H1 (cell line): Measurements from ENCODE around the gene ILKAP. TPM values are rescaled to one million over a fixed set of nuclear protein-coding genes. Genes with fewer than 3 reads are reported as not detected.

Experiments
- CTCF ChIA-PET: fragments of 300-600 bp; sonication (Branson Sonifier 250); formaldehyde crosslinking; loops from one replicate; lab custom pipeline; 2021; ENCODE audit not compliant: partially characterized antibody; lab: Charles Lee
- POLR2A ChIA-PET: fragments of 300-600 bp; sonication (Branson Sonifier 250); formaldehyde crosslinking; loops from one replicate; lab custom pipeline; 2021; ENCODE audit warnings: inconsistent platforms; ENCODE audit not compliant: partially characterized antibody; lab: Charles Lee
- DNase-seq, 2 experiments: peaks; one replicate each; pipeline versions ENCODE4 v3.0.0 to v3.0.0-alpha.2; 2010 to 2022; ENCODE audit warnings: low spot score in 2 of 2, low read depth in 1 of 2, mixed read lengths in 1 of 2
- FAIRE-seq: peaks from 2 replicates; lab custom pipeline; 2011; peaks lifted over from hg19 to GRCh38; lab: Jason Lieb, UNC
- H2AFZ ChIP-seq: 2 replicates; pipeline ENCODE4 v1.8.1; 2012; ENCODE audit warnings: low read length, inconsistent platforms
- H2AK5ac ChIP-seq: 2 replicates; pipeline ENCODE4 v1.6.1; 2013; ENCODE audit warnings: low read depth, low read length
- H2BK120ac ChIP-seq: replicated peaks from 2 replicates; pipeline ENCODE3; 2013; ENCODE audit warnings: low read depth, low read length, inconsistent platforms
- H2BK12ac ChIP-seq: 2 replicates; pipeline ENCODE4 v1.6.1; 2013; ENCODE audit warnings: low read depth, low read length
- H2BK15ac ChIP-seq: 2 replicates; pipeline ENCODE4 v1.6.1; 2013; ENCODE audit warnings: low read length
- H2BK20ac ChIP-seq: 2 replicates; pipeline ENCODE4 v1.6.1; 2013; ENCODE audit warnings: low read length
- H2BK5ac ChIP-seq: 2 replicates; pipeline ENCODE4 v1.6.1; 2013; ENCODE audit warnings: low read depth, low read length
- H3K14ac ChIP-seq: 2 replicates; pipeline ENCODE4 v1.6.1; 2013; ENCODE audit warnings: inconsistent platforms; ENCODE audit not compliant: insufficient read length
- H3K18ac ChIP-seq: 2 replicates; pipeline ENCODE4 v1.6.1; 2013; ENCODE audit warnings: low read length; ENCODE audit errors: extremely low read depth
- H3K23ac ChIP-seq: 2 replicates; pipeline ENCODE4 v1.6.1; 2013; ENCODE audit warnings: inconsistent platforms; ENCODE audit not compliant: insufficient read length
- H3K23me2 ChIP-seq: 2 replicates; pipeline ENCODE4 v1.6.1; 2013; ENCODE audit warnings: low read depth, low read length
- H3K27ac ChIP-seq: 2 replicates; pipeline ENCODE4 v1.6.1; 2011; ENCODE audit warnings: low read depth, low read length, inconsistent platforms
- H3K27me3 ChIP-seq, 4 experiments: replicated peaks in 1 of 4; 1 replicate in 1 of 4; 2 replicates in 3 of 4; pipeline versions ENCODE4 v1.6.1 to v1.8.1; 2011 to 2013; ENCODE audit warnings: low read length in 3 of 4, mild to moderate bottlenecking in 3 of 4, inconsistent platforms in 2 of 4, mixed read lengths in 2 of 4, moderate library complexity in 1 of 4; ENCODE audit not compliant: control insufficient read depth in 3 of 4, insufficient read depth in 3 of 4; ENCODE audit errors: extremely low read depth in 1 of 4
- H3K36me3 ChIP-seq, 4 experiments: 2 replicates each; pipeline versions ENCODE4 v1.6.1 to v1.8.1; 2011 to 2013; ENCODE audit warnings: mild to moderate bottlenecking in 4 of 4, low read length in 3 of 4, moderate library complexity in 2 of 4, control low read depth in 1 of 4, inconsistent platforms in 1 of 4; ENCODE audit not compliant: insufficient read depth in 4 of 4, control insufficient read depth in 2 of 4
- H3K4ac ChIP-seq: replicated peaks from 2 replicates; pipeline ENCODE3; 2013; ENCODE audit warnings: low read length, low read depth, mixed read lengths, inconsistent platforms; ENCODE audit not compliant: insufficient read length
- H3K4me1 ChIP-seq, 4 experiments: replicated peaks in 1 of 4; 1 replicate in 1 of 4; 2 replicates in 3 of 4; pipeline versions ENCODE4 v1.6.1 to v1.8.1; 2011 to 2013; ENCODE audit warnings: low read length in 3 of 4, inconsistent platforms in 2 of 4, mixed read lengths in 1 of 4; ENCODE audit not compliant: insufficient read depth in 4 of 4, control insufficient read depth in 3 of 4
- H3K4me2 ChIP-seq, 2 experiments: 2 replicates each; pipeline versions ENCODE4 v1.6.1 to v1.8.1; 2011 to 2013; ENCODE audit warnings: low read depth in 2 of 2, low read length in 2 of 2, control low read depth in 1 of 2, inconsistent platforms in 1 of 2, mild to moderate bottlenecking in 1 of 2; ENCODE audit not compliant: insufficient read depth in 1 of 2
- H3K4me3 ChIP-seq, 4 experiments: fragments of 200-600, 300-600 bp in 1 of 4; sonication (generic), shearing (Covaris generic), sonication (Bioruptor Twin) in 1 of 4; 2 replicates each; pipeline versions ENCODE4 v1.5.1 to v1.8.1; 2011 to 2016; ENCODE audit warnings: low read length in 4 of 4, low read depth in 3 of 4, control low read depth in 2 of 4, inconsistent platforms in 2 of 4, mild to moderate bottlenecking in 2 of 4, mixed read lengths in 1 of 4, moderate library complexity in 1 of 4; ENCODE audit not compliant: insufficient read depth in 2 of 4; ENCODE audit errors: extremely low read depth in 1 of 4
- H3K56ac ChIP-seq: replicated peaks from 2 replicates; pipeline ENCODE3; 2013; ENCODE audit warnings: low read depth, mild to moderate bottlenecking, mixed read lengths, low read length, inconsistent platforms; ENCODE audit not compliant: insufficient read length
- H3K79me1 ChIP-seq: 2 replicates; pipeline ENCODE4 v1.6.1; 2013; ENCODE audit warnings: low read depth, low read length, control low read depth
- H3K79me2 ChIP-seq, 2 experiments: 2 replicates each; pipeline versions ENCODE4 v1.6.1 to v1.8.1; 2012 to 2013; ENCODE audit warnings: low read length in 2 of 2, mild to moderate bottlenecking in 2 of 2, inconsistent platforms in 1 of 2; ENCODE audit not compliant: insufficient read depth in 2 of 2, control insufficient read depth in 1 of 2
- H3K9ac ChIP-seq, 4 experiments: replicated peaks in 1 of 4; 1 replicate in 1 of 4; 2 replicates in 3 of 4; pipeline versions ENCODE4 v1.6.1 to v1.8.1; 2011 to 2013; ENCODE audit warnings: low read depth in 3 of 4, low read length in 3 of 4, control low read depth in 2 of 4, mild to moderate bottlenecking in 2 of 4, moderate library complexity in 2 of 4, inconsistent platforms in 1 of 4; ENCODE audit errors: extremely low read depth in 1 of 4
- H3K9me3 ChIP-seq, 2 experiments: 2 replicates each; pipeline versions ENCODE4 v1.6.1 to v1.8.1; 2012 to 2013; ENCODE audit warnings: mild to moderate bottlenecking in 2 of 2, moderate library complexity in 2 of 2, control low read depth in 1 of 2, inconsistent platforms in 1 of 2, low read depth in 1 of 2, low read length in 1 of 2, mixed read lengths in 1 of 2; ENCODE audit not compliant: insufficient read depth in 2 of 2
- H4K20me1 ChIP-seq, 2 experiments: replicated peaks in 1 of 2; 2 replicates each; pipeline versions ENCODE3 to v1.8.1; 2011 to 2013; ENCODE audit warnings: inconsistent platforms in 2 of 2, low read length in 2 of 2, mild to moderate bottlenecking in 1 of 2; ENCODE audit not compliant: insufficient read depth in 2 of 2, control insufficient read depth in 1 of 2
- H4K5ac ChIP-seq: 2 replicates; pipeline ENCODE4 v1.6.1; 2013; ENCODE audit warnings: low read length, low read depth, mixed read lengths, inconsistent platforms; ENCODE audit not compliant: insufficient read length
- H4K8ac ChIP-seq: 2 replicates; pipeline ENCODE4 v1.8.0; 2013; ENCODE audit warnings: mild to moderate bottlenecking, moderate library complexity, low read length, inconsistent platforms; ENCODE audit not compliant: insufficient read depth; ENCODE audit errors: extremely low read depth
- H4K91ac ChIP-seq: replicated peaks from 2 replicates; pipeline ENCODE3; 2013; ENCODE audit warnings: low read length, mixed read lengths, inconsistent platforms; ENCODE audit not compliant: insufficient read length
- KDM5A ChIP-seq: fragments of 200-600 bp; IDR thresholded peaks from 2 replicates; pipeline ENCODE4 v1.7.1; 2012; ENCODE audit warnings: mild to moderate bottlenecking, low read length, inconsistent platforms, mixed read lengths
- SUZ12 ChIP-seq: fragments of 200-600 bp; sonication (generic); IDR thresholded peaks from 2 replicates; pipeline ENCODE4 v1.6.1; 2012; ENCODE audit warnings: mild to moderate bottlenecking, inconsistent platforms, low read length, moderate library complexity, mixed read lengths
- TCF12 ChIP-seq: IDR thresholded peaks from 2 replicates; pipeline ENCODE4 v1.6.1; 2011; ENCODE audit warnings: low read depth, mild to moderate bottlenecking, low read length
- WGBS, 2 experiments: shearing (Covaris generic) in 1 of 2; methylation state at CpG; one replicate each; pipeline versions ENCODE4 v1.1.6 to v1.1.7; 2013 to 2015; ENCODE audit warnings: low lambda C conversion rate in 2 of 2, mixed read lengths in 2 of 2, inconsistent platforms in 1 of 2, low coverage in 1 of 2, missing lambda C conversion rate in 1 of 2; ENCODE audit not compliant: insufficient replicate concordance in 2 of 2, insufficient coverage in 1 of 2, insufficient read length in 1 of 2; ENCODE audit errors: extremely low coverage in 1 of 2, missing lambda C conversion rate in 1 of 2; 5-methylcytosine and 5-hydroxymethylcytosine counted together
- polyA plus RNA-seq, 7 experiments: library from polyadenylated mRNA; depleted of rRNA in 3 of 7; stranded (reverse) in 5 of 7; unstranded in 2 of 7; fragments of >200 nt in 5 of 7; fragments of 200-250 nt in 2 of 7; gene quantifications; 1 replicate in 5 of 7; 2 replicates in 1 of 7; 4 replicates in 1 of 7; pipeline versions ENCODE4 v1.2.1 to v1.2.3, GENCODE V29; 2011 to 2013; ENCODE audit warnings: missing spikeins in 2 of 7, mixed read lengths in 2 of 7
- total RNA-seq: library from RNA; stranded (reverse); fragmentation: NEBNext Ultra II Directional; extraction: Animal tissue kit (Norgen Biotek cat#: 25700); gene quantifications from 2 replicates; pipeline ENCODE4 v1.2.1, GENCODE V29; 2021

Gene ILKAP
- total and polyA plus RNA-seq, 2 of the 8 experiments (the other 6 are each of a cell fraction or from before 2014, with no cell fraction given) = 23.5 to 33.8 TPM

- H4K91ac ChIP-seq = no peak overlapping the region
- TF ChIP-seq TCF12 (no peak), SUZ12 (no peak), KDM5A (no peak)
- H2BK20ac ChIP-seq = no peak overlapping the region
- H3K56ac ChIP-seq = no peak overlapping the region
- WGBS, 2 experiments = 91% methylated on average over 28 of the region's 29 CpGs; no CpG with 5 or more reads in 1 of the 2 experiments
- no peaks in the 10 kb centered on the region; a peak in 1 of 8 replicates for H3K36me3 ChIP-seq
- no peak overlapping the region; the same call in 1 of the 2 replicates for H2BK5ac ChIP-seq
- no peaks in the 10 kb centered on the region for H3K79me2 ChIP-seq
- H3K9me3 ChIP-seq = 0 out of 4 replicates have a peak, but pooled peaks cover 0 to 4% of the 10 kb centered on the region in 2 experiments
- H4K8ac ChIP-seq = no peak overlapping the region; the same call in 1 of the 2 replicates
- no peak overlapping the region for H4K5ac ChIP-seq
- no peak overlapping the region for H3K9ac ChIP-seq
- no peak overlapping the region for H2AK5ac ChIP-seq
- H2BK120ac ChIP-seq = no peak overlapping the region
- no peak overlapping the region for H3K23ac ChIP-seq
- H2BK12ac ChIP-seq = no peak overlapping the region
- peak overlapping the region; percentile 72; the same call in 1 of the 2 replicates for H2BK15ac ChIP-seq
- no peaks in the 10 kb centered on the region; a peak in 1 of 7 replicates for H3K27me3 ChIP-seq
- ChIA-PET CTCF (interaction anchor here (1.3 kb wide), 1 partner anchor 199 kb away, joined by 4 read pairs; no protein-coding TSS in a partner anchor), POLR2A (no interaction called here)
- H3K4me3 ChIP-seq = no peak overlapping the region
- no peak overlapping the region for H3K18ac ChIP-seq
- H3K27ac ChIP-seq = no peak overlapping the region
- H3K4me1 ChIP-seq = peaks cover 0 to 6% (median 2%) of the 10 kb centered on the region in 4 experiments; a peak in 3 of 7 replicates
- DNase-seq (no peak), FAIRE-seq (no peak)
- no peak overlapping the region for H2AFZ ChIP-seq
- H3K23me2 ChIP-seq = peaks cover 29% of the 10 kb centered on the region
- no peak overlapping the region for H3K14ac ChIP-seq
- H4K20me1 ChIP-seq = peaks cover 0 to 14% of the 10 kb centered on the region in 2 experiments
- no peak overlapping the region for H3K4me2 ChIP-seq
- no peaks in the 10 kb centered on the region for H3K79me1 ChIP-seq
- H3K4ac ChIP-seq = no peak overlapping the region
Observed at GRCh38 chr2:238122287-238123217, 80.9 kb downstream of the ILKAP start.
